ENCODE data around the gene MAML2.
"Not testable (repeated sequence)": the region's sequence is repeated elsewhere in the genome, so short reads cannot be mapped to it uniquely, and the experiment has no call there.

The MAML2 gene

DNA sequence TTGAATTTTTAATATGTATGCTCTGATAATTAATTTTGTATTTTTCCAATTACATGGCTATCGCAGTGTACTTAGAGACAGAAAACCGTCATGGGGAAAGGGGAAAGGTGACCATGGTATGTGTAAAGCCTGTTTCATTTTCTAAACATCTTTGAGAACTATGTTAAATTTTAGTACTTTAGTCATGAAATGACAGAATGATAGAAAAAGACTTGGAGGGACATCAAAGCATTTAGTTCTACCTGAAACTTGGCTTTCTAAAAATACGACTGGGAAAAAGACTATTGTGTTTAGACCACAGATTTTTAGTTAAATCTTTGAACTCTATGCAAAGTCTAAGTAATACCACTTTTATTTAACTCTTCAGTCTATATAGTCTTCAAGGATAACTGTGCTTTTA, 54.1 kb downstream of the MAML2 start:
- DNase-seq = no peak

DNA sequence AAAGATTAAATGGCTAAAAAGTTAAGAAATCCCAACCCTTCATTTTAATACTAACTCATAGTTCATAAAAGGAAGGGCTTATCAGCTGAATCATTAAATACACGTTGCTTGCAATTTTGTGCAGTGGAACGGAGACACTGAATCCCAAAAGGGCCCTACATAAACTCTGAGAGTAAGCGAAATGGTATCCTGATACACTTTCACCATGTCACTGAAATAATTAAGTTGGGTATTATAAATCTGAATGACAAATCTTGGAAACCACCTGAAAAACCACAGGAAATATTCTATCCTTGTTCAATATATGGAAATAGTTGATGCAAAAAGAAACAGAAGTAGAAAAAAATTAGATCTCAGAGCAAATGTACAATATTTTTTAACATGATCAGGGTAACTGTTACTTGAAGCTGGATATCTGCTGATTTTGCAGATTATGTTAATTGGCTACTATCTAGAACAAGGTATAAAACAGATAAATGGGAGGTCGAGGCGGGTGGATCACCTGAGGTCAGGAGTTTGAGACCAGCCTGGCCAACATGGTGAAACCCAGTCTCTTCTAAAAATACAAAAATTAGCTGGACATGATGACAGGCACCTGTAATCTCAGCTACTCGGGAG, 55.1 kb downstream of the MAML2 start:
- DNase-seq = no peak

DNA sequence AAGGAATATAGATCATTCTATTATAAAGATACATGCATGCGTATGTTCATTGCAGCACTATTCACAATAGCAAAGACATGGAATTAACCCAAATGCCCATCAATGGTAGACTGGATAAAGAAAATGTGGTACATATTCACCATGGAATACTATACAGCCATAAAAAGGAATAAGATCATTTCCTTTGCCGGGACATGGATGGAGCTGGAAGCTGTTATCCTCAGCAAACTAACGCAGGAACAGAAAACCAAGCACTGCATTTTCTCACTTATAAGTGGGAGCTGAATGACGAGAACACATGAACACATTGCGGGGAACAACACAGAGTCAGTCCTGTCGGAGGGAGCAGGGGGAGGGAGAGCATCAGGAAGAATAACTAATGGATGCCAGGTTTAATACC, 57.0 kb downstream of the MAML2 start:
- DNase-seq = not testable (repeated sequence)

DNA sequence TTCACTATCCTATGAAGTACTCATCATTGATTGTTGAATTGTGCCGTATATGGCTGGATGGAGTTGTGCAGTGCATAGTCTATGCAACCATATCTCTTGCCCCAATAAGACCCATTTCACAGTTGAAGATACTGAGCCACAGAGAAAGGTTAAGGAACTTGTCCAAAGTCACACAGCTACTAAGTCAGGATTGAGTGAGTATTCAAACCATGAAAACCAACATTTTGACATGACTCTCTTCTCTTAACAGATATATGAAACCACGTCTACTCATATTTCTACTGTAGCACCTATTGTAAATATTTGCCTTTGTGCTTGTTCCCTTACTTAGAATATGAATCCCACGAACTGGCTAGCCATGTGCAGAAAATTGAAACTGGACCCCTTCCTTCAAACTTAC, 58.1 kb downstream of the MAML2 start:
- DNase-seq = no peak

DNA sequence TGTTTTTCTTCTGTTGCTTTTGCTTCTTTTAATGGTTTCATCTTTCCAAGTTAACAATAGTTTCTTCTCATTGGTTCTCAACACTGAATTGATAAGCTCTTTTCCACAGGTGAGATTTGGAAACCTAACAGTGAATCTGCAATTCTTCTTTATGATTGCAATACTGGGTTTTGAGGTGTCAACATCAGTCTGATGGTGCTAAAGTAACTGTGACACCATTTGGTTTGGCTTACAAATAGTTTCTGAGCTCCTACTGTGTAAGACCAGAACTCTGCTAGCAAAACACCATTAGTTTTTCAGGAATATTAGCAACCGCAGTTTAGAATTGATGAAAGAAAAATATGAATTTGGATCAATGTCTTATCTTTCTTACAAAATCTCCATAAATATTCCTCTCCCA, 58.6 kb downstream of the MAML2 start:
- no peak for DNase-seq

DNA sequence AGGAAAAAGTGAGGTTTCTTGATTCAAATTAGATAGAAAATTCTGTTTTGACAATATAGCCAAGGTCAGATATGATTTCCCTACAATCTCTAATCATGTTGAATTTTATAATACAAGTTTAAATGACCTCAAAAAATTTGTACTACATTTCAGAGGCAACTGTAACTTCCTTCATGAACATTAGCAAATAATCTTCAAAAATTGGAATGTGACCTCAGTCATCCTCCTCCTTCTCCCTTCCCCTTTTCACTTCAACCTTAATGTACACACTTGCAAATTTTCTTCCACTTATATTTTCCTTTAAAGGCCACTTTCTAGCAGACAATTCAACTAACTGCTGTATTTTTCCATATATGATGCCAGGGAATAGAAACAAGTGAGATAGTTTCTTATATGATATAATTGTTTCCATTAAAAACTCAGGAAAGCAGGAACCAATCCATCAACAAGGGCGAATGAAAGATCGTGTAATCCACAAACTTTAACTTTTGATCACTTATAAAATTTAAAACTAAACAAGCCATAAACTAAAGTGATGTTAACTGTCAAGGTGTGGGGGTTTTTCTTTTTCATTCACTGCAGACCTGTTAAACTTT, 60.3 kb downstream of the MAML2 start:
- no peak for DNase-seq

DNA sequence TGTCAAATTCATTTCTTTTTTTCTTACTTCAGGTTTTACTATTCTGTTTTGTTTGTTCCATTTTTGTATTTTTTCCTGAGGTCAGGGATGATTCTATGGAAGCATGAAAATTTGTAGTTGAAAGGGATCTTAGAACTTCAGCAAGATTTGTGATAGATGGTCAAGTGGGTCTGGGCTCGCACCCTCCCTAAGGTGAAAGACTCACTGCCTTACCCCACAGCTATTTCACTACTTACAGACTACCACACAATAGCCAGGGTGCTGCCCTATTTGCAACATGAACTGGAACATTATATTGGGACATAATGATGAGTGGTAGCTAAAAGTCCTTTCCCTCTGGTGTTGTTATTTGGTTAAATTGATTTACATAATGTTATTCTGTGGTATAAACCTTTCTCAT, 62.6 kb downstream of the MAML2 start:
- DNase-seq = no peak

DNA sequence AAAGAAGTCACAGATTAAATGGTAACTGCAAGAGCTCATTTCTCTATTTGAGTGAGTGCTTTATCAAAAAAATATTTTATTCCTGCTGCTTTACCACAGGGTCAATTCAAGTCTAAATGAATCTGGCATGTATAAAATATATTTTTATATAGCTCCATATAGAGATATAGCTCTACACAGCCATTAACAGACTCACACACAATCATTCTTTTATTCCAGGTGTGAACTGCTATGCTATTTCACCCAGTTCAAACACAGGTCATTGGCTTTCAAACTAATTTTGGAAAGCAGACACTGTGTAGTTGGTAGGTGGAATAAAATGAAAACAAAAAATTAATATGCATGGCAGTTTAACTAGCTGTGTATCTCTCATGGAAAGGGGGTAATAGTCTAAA, 63.1 kb downstream of the MAML2 start:
- no peak for DNase-seq

DNA sequence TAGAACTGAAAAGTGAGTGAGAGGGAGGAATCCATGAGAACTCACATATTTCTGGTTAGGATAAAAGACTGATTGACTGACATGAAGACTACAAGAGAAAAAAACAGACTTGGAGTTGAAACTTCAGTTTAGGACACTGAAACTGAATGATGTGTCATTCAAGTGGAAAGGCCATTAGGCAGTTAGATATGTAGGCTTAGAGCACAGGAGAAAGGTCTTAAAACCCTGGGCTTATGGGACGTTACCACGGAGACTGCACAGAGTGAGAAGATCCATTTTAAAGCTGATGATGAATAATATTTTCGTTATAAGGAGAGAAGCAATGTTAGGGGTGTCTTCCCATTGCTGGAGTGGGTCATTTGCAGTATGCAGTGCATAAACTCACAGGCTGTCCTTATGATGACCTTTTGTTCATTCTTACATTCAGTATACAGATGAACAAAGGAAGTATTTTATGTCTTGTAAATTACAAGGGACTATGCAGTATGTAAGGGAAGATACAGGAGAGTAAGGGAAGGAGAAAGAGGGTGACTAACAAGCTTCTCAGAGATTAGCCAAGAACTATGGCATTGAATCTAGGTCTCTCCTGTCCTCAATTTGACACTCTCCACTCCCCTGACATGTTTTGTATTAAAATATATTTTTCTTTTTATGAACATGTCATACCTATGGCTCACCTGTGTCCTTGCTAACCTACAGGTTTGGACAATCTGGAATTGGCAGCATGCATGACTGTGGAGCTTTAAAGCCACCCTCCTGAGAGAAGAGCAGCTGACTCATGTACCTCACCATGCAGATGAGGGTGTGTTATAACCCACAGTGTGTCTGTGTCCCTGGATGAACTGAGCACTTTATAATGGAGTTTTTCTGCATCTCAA, 63.7 kb downstream of the MAML2 start:
- no peak for DNase-seq

DNA sequence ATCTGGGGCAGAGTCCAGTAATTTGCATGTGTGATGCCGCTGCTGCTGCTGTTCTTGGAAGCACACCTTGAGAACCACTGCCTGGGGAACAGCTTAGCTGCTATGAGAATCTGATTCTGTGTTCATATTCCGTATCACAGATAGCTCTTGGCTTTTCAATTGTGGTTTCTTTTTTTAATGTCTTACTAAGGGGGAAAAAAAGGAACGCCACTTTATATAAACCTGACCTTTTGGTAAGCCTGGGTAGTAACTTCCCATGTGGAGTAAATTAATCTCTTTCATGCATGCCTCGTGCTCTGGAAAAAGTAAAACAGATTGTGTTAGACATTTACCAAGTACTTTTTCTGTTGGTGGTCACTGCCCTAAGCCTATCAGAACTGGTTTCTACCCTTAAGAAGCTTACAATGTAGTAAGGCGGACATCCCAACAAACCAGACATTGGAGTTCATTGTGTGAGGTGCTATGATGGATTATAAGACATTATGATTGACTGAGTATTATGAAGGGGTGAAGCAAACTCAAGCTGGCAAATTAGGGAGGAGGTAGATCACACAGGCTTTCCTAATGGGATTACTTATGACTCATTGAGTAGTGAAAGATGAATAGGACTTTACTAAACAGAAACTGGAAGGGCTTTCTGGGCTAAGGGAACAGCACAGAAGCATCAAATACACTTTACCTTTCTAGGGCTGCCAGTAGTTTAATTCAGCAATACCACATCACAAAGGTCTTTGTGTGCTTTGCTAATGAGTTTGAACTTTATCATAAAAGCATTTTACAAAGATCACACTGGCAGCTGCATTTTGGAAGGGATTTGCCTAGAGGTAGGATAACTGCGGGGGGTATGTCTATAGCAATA, 64.7 kb downstream of the MAML2 start:
- DNase-seq = no peak

DNA sequence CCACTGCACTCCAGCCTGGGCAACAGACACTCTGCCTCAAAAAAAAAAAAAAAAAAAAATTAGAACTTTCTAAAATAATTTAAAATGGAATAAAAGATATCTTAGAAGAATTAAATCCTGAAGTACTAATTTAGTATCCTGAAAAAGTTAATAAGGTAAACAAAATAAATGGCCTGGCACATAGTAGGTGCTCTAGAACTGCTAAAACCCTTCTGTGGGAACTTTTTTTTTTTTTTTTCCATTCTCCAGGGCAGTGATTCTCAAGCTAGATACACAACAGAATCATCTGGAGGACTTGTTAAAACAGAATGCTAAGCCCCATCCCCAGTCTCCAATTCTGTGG, 65.3 kb downstream of the MAML2 start:
- DNase-seq = no peak

DNA sequence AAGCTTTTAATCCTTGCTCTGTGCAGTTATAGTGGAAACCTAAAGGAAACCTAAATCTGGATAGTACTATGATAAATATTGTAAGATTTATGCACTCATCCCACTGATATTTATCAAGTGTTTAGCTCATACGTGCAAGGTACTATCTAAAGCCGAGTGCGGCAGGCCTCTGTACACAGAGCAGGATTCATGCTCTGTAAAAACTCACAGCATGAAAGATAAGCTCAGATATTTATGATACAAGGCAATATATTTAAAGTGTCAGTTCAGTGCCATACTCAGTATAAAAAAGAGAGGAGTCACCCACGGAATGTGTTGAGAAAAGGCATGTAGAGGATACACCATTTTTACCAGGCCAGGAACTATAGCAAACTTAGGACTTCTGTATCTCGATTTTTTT, 66.2 kb downstream of the MAML2 start:
- no peak for DNase-seq

DNA sequence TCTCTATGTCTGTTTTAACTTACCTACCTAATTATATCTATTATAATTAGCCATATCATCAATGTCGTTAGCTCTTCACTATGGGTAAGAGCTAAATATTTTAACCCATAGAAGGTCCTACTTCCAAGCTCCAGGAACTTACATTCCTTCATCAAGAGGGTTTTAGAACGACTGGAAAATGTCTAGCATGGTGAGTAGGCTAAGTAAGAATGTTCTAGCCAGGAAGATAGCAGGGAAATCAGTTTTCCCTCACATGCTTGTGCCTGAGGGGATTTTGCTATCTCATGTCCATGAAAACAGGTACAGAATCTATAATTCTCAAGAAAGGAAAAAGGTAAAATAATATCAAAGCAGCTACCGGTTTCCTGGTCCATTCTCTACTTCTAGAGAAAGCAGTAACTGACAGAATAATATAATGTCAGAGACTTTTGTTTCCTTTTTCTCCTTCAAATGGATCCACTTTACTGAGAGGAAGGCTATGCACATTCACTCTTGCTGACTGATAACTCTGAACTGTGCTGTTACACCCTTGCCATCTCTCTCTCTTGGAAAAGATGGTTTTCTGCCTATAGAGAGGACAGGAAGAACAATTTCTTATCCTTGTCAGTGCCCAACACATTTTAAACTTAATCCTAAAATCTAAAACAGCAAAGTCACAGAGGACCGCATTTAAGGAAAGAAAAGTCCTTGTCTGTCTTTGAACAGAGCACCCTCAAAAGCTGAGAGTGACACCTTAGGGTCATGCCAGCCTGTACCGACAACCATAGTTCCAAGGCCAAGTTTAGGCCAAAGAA, 67.0 kb downstream of the MAML2 start:
- DNase-seq = peak; percentile 30

DNA sequence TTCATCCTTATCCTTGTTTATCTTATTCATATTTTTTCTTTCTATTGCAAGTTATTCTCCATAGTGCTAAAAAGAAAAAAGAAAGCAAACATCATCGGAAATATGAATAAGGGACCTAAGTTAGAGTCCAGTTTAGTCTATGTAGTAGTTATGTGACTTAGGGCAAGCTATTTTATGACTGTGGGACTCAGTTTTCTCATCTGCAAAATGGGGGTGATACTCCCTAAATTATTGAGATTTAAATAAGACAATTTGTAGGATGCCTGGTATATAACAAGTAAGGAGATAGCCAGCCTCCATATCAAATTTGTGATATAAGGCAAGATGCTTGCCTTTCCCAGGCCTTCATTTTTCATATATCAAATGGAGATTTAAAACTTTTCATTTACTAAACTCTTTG, 69.5 kb downstream of the MAML2 start:
- DNase-seq = no peak

DNA sequence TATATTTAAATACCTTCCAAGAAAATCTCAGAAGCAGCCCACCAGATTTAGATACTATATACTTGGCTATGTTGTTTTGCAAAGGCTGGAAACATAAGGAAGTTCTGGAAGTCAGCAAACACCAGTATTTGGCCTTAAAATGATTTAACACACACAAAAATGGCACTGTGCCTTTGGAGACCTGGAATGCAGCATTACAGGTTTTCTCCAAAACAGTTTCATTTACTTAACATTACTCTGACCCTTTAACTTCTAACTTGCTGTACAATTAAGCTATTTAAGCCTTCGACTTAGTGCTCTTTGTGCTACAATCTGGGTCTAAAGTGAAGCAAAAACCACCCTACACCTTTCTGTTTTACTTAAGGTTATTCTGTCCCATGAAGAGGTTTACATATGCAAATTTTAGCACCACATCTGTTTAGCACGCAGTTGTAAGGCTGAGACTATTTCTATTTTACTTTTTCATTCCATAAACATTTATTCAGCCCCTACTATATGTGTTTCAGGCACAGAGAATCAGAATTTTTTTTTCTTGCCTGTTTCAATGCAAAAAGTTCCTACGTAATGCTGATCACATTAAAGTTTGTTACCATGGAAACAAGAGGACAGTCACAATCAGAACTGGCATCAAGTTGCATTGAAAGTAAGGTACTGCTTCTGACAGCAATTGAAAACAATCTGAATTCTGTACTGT, 70.3 kb downstream of the MAML2 start:
- DNase-seq = no peak

DNA sequence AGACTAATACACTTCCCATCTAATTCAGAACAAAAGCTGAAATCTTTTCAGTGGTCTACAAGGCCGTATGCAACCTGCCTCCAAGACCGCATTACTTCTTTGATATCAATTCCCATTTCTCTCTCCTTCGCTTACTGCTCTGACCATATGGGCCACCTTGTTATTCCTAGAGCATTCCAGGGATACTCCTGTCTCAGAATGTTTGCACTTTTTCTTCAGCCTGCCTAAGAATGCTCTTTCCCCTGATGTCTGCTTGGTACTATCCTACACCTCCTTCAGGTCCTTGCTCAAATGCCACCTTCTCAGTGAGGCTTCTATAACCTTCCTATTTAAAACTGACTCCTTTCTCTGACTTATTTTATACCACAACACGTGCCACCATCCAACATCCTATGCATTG, 71.2 kb downstream of the MAML2 start:
- no peak for DNase-seq

DNA sequence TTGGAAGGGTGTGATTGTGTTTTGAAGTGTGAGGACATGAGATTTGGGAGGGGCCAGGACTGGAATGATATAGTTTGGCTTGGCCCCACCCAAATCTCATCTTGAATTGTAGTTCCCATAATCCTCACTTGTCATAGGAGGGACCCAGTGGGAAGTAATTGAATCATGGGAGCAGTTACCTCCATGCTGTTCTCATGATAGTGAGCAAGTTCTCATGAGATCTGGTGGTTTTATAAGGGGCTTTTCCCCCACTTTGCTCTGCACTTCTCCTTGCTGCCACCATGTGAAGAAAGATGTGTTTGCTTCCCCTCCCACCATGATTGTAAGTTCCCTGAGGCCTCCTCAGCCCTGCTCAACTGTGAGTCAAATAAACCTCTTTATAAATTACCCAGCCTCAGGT, 71.6 kb downstream of the MAML2 start:
- not testable (repeated sequence) for DNase-seq

DNA sequence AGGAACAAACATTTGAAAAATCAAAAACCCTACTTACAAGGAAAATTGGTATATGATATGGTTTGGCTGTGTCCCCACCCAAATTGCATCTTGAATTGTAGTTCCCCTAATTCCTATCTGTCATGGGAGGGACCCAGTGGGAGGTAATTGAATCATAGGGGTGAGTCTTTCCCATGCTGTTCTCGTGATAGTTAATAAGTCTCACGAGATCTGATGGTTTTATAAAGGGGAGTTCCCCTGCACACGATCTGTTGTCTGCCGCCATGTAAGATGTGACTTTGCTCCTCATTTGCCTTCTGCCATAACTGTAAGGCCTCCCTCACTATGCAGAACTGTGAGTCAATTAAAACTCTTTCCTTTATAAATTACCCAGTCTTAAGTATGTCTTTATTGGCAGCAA, 74.5 kb downstream of the MAML2 start:
- DNase-seq = not testable (repeated sequence)

DNA sequence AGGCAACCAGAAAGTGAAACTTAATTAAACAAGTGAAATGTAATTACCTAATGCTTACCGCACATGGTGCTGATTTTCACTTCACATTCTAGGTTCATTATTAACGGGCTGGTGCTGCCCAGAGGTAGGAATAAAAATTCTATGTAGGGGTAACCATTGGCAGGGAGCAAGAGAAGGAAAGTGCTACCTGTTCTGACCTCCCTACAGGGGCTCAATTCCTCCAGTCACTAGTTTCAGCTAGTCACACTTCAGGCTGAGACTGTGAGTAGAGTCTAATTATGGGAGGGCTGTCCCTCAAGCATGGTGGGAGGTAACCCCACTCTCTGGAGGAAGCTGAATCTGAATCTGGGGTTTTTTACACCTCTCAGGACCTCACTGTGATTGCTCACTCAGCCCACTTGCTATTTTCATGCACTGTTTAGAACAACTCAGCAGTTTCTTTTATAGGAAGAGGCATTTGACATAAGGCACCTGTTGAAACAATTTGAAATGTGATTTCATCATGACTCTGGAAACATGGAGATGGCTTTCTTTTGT, 75.4 kb downstream of the MAML2 start:
- DNase-seq = no peak

DNA sequence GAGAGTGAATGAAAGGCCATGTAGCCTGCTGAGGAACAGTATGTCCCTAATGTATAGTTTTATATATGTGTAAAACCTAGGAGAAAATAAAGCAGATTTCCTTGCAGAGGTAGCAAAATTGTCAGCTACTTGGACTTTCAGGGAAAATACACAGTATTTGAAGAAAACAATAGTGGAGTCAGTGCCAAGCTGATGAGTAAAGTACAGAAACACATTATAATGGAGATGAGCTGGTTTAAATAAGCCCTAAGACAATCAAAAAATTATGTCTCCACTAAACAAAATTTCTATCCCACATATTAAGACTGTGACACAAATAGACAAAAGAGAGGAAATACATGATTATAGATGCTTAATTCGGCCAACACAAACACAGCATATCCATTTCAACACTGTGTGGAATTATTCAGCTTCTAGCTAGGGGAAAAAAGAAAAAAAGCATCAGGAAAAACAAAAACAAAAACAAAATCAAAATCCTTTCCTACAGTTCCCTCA, 75.9 kb downstream of the MAML2 start:
- no peak for DNase-seq

DNA sequence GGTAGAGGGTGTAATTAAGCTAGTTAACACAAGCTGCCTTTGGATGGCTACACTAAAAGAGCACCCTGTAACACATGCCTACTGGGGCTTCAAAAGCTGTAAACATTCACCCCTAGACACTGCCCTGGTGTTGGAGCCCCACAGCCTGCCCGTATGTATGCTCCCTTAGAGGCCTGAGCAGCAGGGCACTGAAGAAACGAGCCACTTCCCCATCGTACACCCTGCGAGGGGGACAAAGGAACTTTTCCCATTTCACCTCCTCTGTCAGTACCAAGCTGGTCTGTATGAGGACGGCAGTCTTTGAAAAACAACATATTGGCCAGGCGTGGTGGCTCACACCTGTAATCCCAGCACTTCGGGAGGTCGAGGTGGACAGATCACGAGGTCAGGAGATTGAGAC, 77.0 kb downstream of the MAML2 start:
- no peak for DNase-seq
